Measurements from ENCODE around the gene KDM7A. TPM values are rescaled to one million over a fixed set of nuclear protein-coding genes. Genes with fewer than 3 reads are reported as not detected.
"Not testable (repeated sequence)": the region's sequence is repeated elsewhere in the genome, so short reads cannot be mapped to it uniquely, and the experiment has no call there.

KDM7A gene
- polyA plus RNA-seq, 1 donor = 8.4 TPM

DNA sequence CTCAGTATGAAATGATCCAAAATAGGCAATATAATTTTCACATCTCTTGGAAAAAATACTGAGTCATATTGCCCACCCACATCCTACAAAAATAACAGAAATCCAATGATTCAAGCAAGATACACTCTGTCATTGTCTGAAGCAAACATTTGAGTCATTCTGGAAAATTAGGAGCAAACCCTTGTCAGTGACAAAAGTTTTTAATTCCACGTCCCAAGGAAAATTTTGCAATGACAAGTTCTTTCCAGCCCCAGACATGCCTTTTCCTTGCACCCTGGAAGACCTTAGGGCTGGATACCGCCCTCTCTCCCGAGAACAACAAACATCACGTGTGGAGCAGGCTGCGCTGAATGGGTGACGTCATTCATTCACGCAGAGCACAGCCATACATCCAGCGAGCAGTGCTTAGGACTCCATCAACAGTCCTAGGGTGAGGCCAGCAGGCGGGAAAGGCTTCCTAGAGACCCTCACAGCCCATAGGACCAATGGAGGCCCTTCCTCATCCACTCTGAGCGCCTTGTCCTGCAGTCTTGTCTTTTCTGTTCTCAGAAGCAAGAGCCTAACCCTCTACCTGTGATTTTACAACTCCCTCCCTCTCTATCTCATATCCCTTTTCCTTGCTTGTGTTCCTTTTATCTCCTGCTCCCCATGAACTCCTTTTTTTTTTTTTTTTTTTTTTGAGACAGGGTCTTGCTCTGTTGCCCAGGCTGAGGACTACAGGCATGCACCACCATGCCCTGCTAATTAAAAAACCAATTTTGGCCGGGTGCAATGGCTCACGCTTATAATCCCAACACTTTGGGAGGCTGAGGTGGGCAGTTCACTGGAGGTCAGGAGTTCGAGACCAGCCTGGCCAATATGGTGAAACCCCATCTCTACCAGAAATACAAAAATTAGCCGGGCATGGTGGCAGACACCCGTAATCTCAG, 23.5 kb upstream of the KDM7A start:
- DNase-seq (ENCODE audit: low read depth) = no peak

DNA sequence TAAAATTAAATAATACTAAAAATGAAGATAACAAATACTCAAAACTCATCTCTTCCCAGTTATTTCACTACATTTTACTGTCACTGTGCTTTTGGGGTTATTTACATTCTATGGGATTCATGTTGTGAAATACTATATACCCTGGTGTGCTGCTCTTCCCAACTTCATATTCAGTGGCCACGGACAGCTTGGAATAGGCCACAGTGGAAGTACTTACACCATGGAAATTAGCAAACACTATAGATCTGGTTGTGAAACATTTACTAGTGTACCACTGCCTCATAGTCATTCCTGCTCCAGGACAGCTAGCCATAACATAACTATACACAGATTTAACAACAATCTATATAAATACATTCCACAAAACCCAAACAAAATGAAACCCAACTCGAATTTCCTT, 21.2 kb upstream of the KDM7A start:
- DNase-seq (ENCODE audit: low read depth) = no peak

DNA sequence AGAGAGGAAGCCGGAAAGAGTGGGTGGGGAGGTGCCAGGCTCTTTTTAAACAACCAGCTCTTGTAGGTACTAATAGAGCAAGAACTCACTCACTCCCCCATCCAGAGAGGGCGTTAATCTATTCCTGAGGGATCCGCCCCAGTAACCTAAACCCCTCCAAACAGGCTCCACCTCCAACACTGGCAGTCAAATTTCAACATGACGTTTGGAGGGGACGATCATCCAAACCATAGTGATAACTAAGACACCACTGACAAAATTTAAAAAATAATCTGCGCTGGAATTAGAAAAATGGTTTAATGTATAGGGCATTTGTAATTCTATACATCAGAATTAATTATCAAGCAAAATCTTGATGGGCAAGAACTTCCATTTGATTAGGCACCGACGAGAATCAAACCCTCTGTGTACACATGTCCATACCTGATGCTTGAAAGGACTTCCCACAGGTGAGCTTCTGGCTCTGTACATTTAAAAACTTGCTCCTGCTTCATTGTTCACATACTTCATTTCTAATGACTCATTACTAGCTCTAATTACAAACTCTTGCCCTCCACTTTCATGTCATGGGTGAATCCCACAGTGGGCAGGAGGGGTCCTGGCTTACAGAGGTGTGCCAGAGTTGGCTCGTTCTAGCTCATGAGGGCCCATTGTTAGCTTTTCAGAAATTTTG, 20.6 kb upstream of the KDM7A start:
- no peak for DNase-seq (ENCODE audit: low read depth)

- no peak for DNase-seq (ENCODE audit: low read depth)
Observed at GRCh38 chr7:140196361-140197217, 19.8 kb upstream of the KDM7A start.

DNA sequence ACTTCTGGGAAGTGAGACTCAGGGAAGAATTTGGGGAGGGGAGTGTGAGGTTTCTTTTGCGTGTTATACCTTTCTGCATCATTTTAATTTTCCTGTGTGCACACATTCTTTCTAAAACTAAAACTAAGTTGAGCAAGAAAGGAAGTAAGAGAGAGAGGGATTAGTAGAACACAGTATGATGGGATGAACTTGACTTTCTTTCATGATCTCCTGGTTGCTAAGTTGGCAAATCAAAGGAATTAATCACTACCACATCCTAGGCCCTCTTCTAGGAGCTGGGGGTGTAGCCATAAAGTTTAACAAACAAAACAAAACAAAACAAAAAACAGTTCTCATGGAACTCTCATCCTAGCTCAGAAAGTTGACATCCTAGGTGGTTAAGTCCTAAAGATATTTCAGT, 19.1 kb upstream of the KDM7A start:
- no peak for DNase-seq (ENCODE audit: low read depth)

DNA sequence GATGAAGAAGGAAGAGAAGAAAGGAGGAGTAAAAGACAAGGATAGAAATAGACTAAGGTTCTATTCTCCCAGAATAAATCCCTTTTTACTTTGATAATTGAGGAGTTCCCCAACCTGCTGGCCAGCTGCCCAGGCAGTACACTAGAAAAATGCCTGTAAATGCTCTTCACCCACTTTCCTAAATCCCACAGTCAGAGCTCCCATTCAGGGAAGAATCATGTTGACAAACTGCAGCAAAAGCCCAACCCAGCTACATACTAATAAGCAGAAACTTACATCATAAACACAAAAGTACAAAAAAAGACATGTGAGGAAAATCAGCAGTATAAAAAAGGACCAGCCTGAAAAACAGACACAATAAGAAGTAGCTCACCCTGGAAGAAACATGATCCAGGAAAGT, 15.8 kb upstream of the KDM7A start:
- DNase-seq (ENCODE audit: low read depth) = no peak

GRCh38 chr7:140192176-140192575, 15.4 kb upstream of the KDM7A start:
- DNase-seq (ENCODE audit: low read depth) = no peak

GRCh38 chr7:140190588-140190987, 13.8 kb upstream of the KDM7A start:
- DNase-seq (ENCODE audit: low read depth) = no peak

- no peak for DNase-seq (ENCODE audit: low read depth)
Observed at GRCh38 chr7:140189917-140190316, 13.1 kb upstream of the KDM7A start.

GRCh38 chr7:140182917-140183316, 6.1 kb upstream of the KDM7A start:
- no peak for DNase-seq (ENCODE audit: low read depth)

DNA sequence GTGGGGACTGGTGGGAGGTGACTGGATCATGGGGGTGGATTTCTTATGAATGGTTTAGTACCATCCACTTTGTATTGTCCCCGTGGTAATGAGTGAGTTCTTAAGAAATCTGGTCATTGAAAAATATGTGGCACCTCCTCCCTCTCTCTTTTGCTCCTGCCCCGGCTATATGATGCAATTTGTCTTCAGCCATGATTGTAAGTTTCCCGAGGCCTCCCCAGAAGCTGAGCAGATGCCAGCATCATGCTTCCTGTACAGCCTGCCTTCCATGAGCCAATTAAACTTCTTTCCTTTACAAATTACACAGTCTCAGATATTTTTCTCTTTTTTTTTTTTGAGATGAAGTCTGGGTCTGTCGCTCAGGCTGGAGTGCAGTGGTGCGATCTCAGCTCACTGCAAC, 2.6 kb upstream of the KDM7A start:
- no peak for DNase-seq (ENCODE audit: low read depth)

- no peak for DNase-seq (ENCODE audit: low read depth)
Observed at GRCh38 chr7:140176122-140176701, 571 bp downstream of the KDM7A start.

GRCh38 chr7:140175221-140176121, 1.3 kb downstream of the KDM7A start:
- peak; percentile 79 for DNase-seq (ENCODE audit: low read depth)

- DNase-seq (ENCODE audit: low read depth) = no peak
Observed at GRCh38 chr7:140174217-140174616, 2.6 kb downstream of the KDM7A start.

DNA sequence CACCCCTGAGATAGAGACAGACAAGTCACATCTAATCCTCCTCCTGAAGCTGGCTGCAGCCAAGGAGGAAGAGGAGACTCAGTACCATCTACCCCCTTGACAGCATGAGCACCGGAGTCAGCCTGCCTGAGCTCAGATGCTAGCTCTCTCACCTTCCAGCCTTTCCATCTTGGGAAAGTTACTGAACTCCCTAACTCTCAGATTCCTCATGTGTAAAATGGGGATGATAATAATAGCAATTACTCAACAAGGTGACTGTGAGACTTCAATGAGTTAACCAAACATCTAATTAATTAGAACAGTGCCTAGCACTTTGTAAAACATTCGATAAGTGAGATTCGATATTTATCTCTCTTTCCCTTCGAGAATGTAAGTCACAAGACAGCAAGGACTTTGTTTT, 6.4 kb downstream of the KDM7A start:
- no peak for DNase-seq (ENCODE audit: low read depth)

GRCh38 chr7:140168816-140169215, 8.0 kb downstream of the KDM7A start:
- no peak for DNase-seq (ENCODE audit: low read depth)

- no peak for DNase-seq (ENCODE audit: low read depth)
Observed at GRCh38 chr7:140165422-140165821, 11.4 kb downstream of the KDM7A start.

DNA sequence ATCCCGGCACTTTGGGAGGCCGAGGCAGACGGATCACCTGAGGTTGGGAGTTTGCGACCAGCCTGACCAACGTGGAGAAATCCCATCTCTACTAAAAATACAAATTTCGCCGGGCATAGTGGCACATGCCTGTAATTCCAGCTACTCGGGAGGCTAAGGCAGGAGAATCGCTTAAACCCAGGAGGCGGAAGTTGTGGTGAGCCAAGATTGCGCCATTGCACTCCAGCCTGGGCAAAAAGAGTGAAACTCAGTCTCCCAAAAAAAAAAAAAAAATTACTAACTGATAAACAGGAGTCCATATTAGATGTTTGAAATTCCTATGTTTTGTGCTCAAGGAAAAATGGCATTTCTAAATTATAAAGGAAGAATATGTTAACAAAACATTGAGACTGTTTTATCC, 14.7 kb downstream of the KDM7A start:
- not testable (repeated sequence) for DNase-seq (ENCODE audit: low read depth)

GRCh38 chr7:140161047-140161446, 15.7 kb downstream of the KDM7A start:
- no peak for DNase-seq (ENCODE audit: low read depth)

GRCh38 chr7:140160308-140160707, 16.5 kb downstream of the KDM7A start:
- DNase-seq (ENCODE audit: low read depth) = no peak

DNA sequence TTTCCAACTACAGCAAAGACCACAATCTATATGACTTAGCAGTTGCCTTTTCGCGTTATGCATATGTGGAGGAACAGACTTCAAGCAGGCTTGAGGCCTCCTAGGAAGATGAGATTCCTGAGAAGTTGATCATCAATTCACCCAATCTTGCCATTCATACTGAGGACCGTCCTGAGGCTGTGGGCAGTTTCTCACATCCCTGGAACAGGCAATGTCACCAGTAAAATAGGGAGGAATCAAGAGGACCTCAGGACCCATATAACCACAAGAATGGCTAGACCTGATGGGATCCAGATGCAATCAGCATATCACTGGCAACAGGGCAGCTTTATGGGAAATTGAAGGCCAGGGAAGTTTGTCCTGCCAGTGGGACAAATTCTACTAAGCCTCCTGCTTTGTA, 17.3 kb downstream of the KDM7A start:
- no peak for DNase-seq (ENCODE audit: low read depth)

Data from forelimb muscle (tissue), 1 donor.